WTC11 (cell line): Measurements from ENCODE around the gene ZXDC. TPM values are rescaled to one million over a fixed set of nuclear protein-coding genes. Genes with fewer than 3 reads are reported as not detected.

ENCODE experiments used
- AFF4 ChIP-seq: sonication (generic); formaldehyde crosslinking; IDR thresholded peaks from 2 replicates; pipeline ENCODE4 v1.8.1; 2023; ENCODE audit warnings: mild to moderate bottlenecking, missing genetic modification reagents, borderline replicate concordance
- total RNA-seq: library from RNA; stranded (reverse); gene quantifications from 3 replicates; pipeline ENCODE4 v1.2.3, GENCODE V29; 2021

The ZXDC gene
- total RNA-seq, 1 experiment from 2014 or later = 34.7 TPM

GRCh38 chr3:126389112-126389793, 86.4 kb downstream of the ZXDC start (continued):
- TF ChIP-seq AFF4 (CRISPR knock-in tag) = no peak

Other genes starting within 250 kb of the ZXDC start
- gene KLF15, start 118.5 kb downstream of the ZXDC start, total RNA-seq = 12.1 to 14.7 TPM (median 13.0 TPM) in 3 replicates
- gene CFAP100, start 81.0 kb downstream of the ZXDC start, total RNA-seq = 0.41 TPM in 1 of 3 replicates, not detected in the others
- gene UROC1, start 41.9 kb upstream of the ZXDC start, total RNA-seq = 0.09 TPM in 1 of 3 replicates, not detected in the others
- gene CHST13, start 48.3 kb upstream of the ZXDC start, total RNA-seq = 4.1 to 6.8 TPM (median 6.4 TPM) in 3 replicates
- not detected in 3 replicates for gene C3orf22, start 83.0 kb upstream of the ZXDC start, total RNA-seq
- gene TXNRD3, start 179.2 kb upstream of the ZXDC start, total RNA-seq = 6.8 to 7.0 TPM (median 6.9 TPM) in 3 replicates
- 40.9 to 54.7 TPM (median 50.7 TPM) in 3 replicates for gene CHCHD6, start 228.3 kb upstream of the ZXDC start, total RNA-seq